GM19452 (cell line): ENCODE measurements around the gene CACNA1H.

Experiments
- ATAC-seq: cut with Tn5 transposase; IDR thresholded peaks from one replicate; pipeline ENCODE4 v1.9.1; 2021; ENCODE audit not compliant: unreplicated experiment

The CACNA1H gene

DNA sequence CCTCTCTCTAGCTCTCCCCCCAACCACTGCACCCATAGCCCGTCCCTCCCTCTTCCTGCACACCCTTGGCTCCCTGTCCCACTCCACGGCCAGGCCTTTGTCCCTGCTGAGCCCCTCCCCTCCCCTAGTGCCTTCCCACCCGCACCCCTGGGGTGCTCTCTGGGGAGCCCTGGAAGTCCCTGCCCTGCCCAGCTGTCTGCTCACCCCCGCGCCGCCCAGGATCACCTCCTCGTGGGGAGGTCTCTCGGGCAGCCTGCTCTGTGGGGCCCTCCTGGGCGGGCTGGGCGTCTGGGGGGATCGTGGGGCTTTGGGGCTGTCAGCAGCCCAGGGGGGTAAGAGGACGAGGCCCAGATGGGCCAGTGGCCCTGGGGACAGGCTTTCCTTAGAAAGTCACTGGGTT, 18.1 kb downstream of the CACNA1H start:
- ATAC-seq, result no peak

DNA sequence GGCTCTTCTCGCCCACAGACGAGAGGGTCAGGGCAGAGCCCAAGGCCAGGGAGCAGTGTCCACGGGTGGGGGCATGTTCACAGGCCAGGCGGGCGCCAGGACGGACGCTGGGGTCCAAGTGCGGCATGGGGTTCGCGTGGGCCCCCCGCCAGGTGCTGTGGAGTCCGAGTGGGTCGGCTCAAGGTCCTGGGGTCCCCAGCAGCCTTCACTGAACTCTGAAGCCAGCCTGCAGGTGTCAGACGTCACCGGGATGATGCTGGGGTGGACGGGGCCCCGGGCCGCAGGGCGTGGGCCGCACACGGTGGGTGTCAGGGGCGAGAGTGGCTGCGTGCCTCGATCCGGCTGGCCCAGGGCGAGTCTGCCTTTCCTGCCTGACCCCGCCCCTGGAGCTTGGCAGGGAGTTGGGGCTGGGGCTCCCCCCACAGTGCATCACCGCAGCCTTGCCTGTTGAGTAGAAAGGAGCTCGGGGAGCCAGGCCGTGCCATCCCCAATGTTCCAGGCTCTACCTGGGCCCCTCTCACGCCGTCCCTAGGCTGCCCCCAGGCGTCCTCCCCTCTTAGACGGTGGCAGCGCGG, 19.0 kb downstream of the CACNA1H start:
- ATAC-seq, result no peak

GRCh38 chr16:1172651-1173050, 19.7 kb downstream of the CACNA1H start:
- no peak for ATAC-seq

DNA sequence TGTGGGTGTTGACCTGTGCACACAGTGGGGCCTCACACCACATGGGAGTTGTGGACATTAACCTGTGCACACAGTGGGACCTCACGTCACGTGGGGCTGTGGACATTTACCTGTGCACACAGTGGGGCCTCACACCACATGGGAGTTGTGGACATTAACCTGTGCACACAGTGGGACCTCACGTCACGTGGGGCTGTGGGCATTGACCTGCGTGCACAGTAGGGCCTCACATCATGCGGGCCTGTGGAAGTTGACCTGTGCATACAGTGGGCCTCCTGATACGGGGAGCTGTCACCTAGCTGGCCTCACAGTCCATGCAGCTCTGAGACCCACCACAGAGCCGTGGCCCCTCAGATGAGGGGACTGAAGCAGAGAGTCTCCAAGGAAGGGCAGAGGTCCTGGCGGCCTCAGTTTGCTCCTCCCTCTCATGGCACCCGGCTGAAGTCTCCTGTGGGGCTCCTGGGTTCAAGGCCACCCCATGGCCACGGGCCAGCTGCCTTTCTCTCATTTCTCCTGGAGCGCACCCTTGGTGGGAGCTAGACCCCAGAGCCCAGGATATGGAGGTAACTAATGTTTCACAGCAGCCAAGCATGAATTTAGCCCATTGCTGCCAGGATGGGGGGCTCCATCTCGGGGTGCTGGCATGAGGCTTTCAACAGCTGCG, 21.0 kb downstream of the CACNA1H start:
- ATAC-seq, result no peak

DNA sequence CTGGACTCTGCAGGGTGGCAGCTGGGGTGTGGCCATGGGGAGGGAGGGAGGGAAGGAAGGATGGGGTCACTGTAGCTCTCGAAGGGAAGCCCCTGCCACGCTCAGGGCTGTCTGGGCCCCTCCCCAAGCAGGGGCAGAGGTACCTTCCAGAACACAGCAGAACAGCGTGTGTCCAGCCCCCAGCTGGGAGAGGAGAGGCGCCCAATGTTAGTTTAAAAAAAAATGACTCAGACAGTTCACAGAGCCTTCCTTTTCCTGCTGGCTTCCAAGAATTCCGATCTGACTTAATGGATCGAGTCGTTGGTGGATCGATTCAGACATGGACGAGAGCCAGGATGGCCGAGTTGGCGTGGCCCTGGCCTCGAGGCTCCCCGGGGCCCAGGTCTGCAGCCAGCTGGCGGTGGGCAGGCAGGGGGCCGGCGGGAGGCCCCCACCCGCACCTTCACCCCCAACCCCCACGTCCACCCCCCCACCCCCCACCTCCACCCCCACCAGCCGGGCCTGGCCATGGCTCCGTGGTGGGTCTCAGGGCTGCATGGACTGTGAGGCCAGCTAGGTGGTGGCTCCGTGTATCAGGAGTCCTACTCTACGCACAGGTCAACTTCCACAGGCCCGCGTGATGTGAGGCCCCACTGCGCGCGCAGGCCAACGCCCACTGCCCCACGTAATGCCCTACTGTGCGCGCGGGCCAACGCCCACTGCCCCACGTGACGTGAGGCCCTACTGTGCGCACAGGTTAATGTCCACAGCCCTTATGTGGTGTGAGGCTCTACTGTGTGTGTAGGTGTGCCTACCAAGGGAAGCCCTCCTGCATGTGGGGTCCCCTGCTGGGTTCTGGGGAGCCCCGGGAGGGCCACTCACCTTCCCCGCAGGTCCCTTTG, 21.8 kb downstream of the CACNA1H start:
- ATAC-seq, result no peak

DNA sequence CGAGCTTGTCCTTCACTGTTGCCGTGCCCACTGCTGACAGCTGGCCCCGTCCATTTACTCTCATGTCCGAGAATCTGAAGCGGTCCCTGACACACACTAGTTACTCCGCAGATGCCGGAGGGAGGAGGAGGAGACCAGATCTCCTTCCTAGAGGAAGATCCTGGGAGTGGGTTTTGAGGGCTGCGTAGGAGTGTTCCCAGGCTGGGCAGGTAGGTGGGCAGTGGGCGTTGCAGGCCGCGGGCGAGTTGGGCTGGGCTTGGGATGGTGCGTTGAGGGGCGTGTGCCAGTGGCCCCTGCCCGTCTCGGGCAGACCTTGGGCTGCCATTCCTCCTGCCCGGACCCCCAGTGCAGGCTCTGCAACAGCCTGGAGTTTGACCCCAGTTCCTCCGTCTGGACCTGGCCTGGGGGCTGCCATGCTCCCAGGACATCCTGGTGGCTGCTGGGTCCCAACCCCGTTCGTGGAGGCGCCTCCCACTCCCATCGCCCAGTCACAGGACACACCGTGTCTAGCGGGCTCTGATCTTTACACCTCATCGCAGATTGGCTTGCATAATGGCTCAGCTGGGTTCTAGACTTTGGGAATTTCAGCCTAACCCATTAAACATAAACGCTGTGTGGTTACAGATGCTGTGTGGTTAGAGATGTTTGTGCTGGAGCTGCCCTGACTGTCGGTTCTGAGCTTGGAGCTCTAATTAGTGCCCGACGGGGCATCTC, 22.8 kb downstream of the CACNA1H start:
- ATAC-seq, result no peak

GRCh38 chr16:1176280-1176897, 23.5 kb downstream of the CACNA1H start:
- no peak for ATAC-seq

DNA sequence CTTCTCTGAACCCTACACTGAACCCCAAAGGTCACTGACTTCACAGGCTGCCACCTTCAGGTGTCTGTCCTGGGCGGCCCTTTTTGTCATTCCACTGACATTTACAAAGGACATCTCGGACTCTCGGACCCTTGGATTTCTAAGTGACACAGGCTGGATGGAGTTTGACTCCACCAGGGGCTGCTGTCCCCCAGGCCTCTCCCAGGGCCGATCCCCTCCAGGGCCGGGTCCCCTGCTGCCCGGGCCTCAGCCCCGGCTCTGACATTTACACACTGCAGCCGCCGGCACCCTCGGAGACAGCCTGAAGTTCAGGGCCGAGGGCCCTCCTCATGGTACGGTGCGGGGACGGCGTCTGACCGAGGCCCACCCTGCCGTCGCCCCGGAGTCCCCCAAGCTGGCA, 24.1 kb downstream of the CACNA1H start:
- no peak for ATAC-seq

DNA sequence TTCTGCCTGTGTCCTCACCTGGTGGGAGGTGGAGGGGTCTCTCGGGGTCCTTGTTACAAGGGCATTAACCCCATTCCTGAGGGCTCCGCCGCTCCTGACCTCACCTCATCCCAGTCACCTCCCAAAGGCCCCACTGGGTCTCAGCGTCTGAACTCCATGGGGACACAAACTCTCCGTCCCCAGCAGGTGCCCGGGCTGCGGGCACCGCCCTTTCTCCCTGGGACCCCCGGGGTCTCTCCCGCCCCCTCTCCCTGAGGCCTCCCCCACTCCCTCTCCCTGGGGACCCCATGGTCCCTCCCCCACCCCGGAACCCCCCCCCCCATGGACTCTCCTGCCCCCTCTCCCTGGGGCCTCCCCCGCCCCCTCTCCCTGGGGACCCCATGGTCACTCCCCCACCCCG, 24.8 kb downstream of the CACNA1H start:
- ATAC-seq, result no peak

DNA sequence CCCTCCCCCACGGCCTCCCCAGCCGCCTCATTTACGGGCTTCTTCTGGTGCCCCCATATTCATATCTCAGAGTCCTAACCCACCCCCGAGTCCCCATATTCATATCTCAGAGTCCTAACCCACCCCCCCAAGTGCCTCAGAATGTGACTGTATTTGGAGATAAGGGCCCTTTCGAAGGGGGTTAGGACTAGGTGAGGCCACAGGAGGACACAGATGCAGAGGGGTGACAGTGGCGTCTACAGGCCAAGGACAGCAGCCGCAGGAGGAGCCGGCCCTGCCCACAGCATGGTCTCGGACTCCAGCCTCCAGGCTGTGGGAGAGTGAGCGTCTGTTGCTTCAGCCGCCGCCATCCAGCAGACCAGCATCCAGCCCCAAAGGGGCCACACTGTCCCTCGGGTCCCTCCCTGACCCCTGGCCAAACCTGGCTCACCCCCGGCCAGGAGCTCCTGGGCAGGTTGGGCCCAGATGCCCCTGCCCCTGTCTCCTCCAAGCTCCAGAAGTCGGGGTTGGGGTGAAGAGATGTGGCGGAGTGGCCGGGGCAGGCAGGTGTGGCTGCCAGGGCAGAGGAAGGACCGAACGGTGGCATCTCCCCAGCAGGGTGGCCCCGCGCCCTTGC, 25.5 kb downstream of the CACNA1H start:
- ATAC-seq, result no peak

GRCh38 chr16:1180549-1181403, 27.9 kb downstream of the CACNA1H start:
- ATAC-seq, result no peak

DNA sequence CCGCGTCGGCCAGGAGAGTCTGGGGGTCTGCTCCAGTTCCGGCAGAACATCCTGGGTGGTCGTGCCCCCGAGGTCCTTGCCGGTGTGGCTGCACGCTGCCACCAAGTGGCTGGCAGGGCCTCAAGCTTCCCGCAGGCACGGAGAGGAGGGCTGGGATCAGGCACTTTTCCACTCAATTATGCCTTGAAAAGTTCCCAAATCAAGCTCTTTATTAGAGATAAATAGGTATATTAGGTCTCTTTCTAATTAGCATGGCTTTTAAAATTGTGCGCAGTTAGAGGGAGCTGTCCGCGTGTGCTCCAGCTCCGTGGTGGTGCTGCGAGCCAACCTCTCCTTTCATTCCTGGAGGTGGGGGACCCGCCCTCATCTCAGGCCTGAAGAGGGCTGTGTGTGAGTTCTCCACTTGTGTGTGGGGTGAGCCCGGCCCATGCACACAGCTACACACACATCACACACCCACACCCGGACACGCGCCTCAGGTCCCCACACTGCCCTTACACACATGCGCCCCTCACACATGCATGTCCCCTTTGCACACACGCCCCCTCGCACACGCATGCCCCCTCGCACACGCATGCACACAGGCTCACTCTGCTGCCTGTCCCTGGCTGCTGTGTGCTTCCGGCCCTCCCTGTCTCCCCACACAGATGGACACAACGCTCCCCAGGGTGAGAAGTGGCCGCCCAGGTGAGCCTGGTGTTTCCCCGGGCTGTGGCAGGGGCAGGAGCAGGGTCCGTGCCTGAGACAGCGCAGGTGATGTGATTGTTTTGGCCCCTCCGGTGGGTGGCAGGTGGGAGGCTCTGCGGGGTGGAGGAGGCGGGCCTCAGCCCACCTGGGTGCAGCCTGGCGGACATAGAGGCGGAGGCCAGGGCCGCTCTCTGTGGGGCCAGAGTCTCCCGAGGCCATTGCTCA, 28.8 kb downstream of the CACNA1H start:
- no peak for ATAC-seq

- no peak for ATAC-seq
These were observed 29.4 kb downstream of the CACNA1H start for GRCh38 chr16:1182316-1182671.

DNA sequence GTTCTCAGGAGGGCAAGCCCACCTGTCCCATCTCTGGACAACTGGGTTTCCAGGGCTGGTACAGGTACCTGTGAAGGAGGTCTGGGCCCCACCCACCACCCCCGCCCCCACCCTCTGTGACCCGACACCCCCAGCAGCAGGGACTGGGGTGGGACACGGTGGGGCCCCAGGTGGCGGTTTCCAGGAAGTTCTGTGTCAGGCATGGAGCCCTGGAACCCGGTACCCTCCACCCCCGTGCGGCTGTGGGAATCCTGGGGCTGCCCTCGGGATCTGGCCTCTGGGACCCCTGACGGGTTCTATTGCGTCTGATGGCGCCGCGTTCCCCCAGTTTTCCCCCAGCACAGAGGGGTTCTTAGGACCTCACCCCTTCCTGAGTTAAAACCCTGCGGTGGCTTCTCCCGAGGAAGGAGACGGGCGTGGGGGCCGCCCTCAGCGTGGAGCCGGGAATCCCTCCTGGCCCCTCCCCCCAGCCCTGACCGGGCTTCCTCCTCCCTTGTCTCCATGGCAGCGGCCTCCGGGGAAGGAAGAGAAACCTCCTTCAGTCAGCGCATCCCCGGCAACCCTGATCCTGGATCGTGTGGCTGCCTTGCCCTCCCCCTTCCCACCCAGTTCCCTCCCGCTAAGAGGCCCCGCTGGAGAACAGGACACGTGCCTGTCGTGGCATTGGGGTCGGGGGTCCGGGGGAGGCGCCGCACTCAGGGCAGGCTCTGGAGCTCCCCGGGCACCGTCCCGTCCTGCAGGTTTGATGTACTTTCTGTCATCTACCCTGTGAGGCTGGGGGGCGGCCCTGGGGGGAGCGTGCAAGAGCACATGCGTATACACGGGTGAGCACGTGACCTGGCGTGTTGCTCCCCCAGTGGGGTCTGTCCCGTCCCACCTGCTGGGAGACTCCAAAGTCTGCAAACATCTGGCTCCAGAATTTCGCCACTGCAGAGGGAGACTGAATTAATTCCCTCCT, 30.3 kb downstream of the CACNA1H start:
- ATAC-seq, result no peak

GRCh38 chr16:1184156-1184868, 31.4 kb downstream of the CACNA1H start:
- ATAC-seq, result no peak

DNA sequence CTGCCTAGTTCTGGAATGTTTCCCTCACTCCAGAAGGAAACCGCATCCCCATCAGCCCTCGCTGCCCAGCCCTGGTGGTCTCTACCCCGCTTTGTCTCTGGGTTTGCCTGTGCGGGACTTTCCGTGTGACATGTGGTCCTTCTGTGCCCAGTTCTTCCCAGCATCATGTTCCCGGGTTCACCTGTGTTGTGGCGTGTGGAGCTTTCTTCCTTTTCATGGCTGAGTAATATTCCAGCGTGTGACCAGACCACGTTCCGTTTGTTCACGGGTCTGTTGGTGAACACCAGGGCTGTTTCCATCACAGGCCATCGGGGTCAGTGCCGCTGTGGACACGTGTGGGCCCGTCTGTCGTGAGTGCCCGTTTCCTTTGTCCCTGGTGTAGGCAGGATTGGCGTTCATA, 32.1 kb downstream of the CACNA1H start:
- ATAC-seq, result no peak
